Measurements from ENCODE around the gene PAQR5.
"Not testable (repeated sequence)": the region's sequence is repeated elsewhere in the genome, so short reads cannot be mapped to it uniquely, and the experiment has no call there.

The PAQR5 gene

DNA sequence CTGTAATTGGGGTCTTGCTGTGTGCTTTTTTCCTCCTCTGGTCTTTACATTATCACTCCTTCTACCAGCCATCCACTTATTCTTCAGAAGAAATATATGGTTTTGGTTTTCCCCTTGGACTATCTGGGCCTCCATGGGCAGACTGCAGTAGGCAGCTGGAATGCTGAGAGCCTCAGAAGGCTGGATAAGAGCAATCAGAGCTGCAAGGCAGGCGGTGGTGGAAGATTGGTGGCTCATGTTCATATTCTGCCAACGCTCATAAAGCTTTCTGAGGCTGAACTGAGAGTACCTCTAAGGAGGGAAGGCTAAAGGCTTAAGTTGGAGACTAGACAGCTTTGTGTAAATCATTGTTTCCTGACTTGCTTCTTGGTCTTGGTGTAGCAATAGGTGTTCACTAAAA is 148.2 kb downstream of the PAQR5 start:
- Histone ChIP-seq H3K4me3 (no peak overlapping the region), H3K27ac (no peak overlapping the region)

- H3K4me3 ChIP-seq, H3K27ac ChIP-seq: not testable (repeated sequence)
These were observed 151.5 kb downstream of the PAQR5 start for GRCh38 chr15:69450221-69450620.

GRCh38 chr15:69450968-69451695 is 152.4 kb downstream of the PAQR5 start:
- Histone ChIP-seq H3K4me3 (no peak overlapping the region), H3K27ac (peak overlapping the region in 4 of 21 experiments; percentile 90 to 98 (median 94))

DNA sequence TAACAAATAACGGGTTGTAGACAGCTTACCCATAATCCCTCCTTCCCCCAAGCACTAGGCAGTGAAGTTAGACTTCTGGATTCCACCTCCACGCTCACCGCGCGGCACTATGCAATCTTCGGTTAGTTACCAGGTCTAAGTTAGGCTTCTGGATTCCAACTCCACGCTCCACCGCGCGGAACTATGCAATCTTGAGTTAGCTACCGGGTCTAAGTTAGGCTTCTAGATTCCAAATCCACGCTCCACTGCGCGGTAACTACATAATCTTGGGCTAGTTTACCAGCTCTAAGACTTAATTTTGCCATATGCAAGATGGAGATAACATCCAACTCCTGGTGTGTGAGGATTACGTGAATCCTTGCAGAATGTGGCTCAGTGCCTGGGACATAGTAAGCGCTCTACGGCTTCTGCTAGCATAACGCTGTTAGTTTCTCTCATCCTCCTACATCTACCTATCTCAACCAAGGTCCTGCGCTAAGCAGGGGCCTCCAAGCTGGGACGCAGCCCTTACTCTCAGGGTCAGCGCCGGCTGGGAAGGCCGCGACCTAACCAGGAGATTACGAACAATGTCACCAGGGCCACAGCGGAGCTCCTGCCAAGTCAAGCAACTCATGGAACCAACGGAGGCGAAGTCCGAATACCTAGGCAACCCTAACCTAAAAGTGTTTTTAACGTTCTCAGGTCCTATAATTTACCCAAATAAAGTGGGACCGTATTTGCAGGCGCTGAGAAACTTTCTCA is 153.4 kb downstream of the PAQR5 start:
- H3K4me3 ChIP-seq, result peak overlapping the region; percentile 65 to 94 (median 91)
- peak overlapping the region in 20 of 21 experiments; percentile 75 to 99 (median 94) for H3K27ac ChIP-seq

- Histone ChIP-seq H3K27ac (peak within 1 kb of the TSS; percentile 75 to 99 (median 94)), H3K4me3 (peak within 1 kb of the TSS; percentile 65 to 94 (median 91))
These were observed 154.2 kb downstream of the PAQR5 start, which contains the start of gene RPLP1 for GRCh38 chr15:69452692-69453521. TSS of gene RPLP1 (plus strand) at chr15:69452818. CDS start at chr15:69452949, 131 bp downstream.

- Histone ChIP-seq H3K27ac (no peak overlapping the region), H3K4me3 (peak overlapping the region in 3 of 7 experiments; percentile 73 to 91 (median 83))
These were observed 156.2 kb downstream of the PAQR5 start for GRCh38 chr15:69454953-69455352.

GRCh38 chr15:69456208-69457166 is 157.8 kb downstream of the PAQR5 start:
- Histone ChIP-seq H3K4me3 (no peak overlapping the region), H3K27ac (no peak overlapping the region)

All from skin epidermis (tissue), 12 donors.